ENCODE data around the gene FOXC1. TPM values are rescaled to one million over a fixed set of nuclear protein-coding genes. Genes with fewer than 3 reads are reported as not detected.

The FOXC1 gene
- total and polyA plus RNA-seq, 10 of the 15 experiments (the other 5 are each of a cell fraction or from before 2014, with no cell fraction given) = 0.13 to 1.5 (median 0.48) TPM; not detected in 2

DNA sequence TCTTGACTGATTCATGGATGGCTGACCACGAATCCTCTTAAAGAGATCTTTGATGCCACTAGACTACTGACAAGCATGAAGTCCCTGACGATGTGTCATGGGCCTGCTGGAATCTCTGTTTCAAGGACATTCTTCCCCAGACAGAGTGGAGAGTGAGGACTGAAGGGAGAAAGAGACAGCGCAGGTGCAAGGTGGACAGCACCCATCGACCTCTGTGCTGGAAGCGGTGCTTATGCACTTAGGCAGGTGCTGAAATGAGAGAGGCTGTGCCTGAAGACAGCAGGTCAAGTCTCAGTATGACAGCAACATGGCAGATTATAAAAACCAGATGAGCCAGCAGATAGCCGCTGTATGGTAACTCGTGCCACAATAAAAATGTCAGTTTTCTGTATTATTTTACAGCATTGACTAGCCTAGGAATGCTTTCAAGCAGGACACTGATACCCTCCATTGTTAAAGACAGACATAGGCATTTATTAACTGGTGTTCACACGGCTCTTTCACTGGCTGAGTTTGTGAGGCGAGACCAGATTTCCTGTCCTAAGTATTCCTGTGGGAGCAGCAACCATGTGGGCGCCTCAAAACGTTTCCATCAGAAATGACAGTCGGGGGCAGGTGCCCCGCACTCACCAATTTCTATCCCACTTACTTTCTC is 47.5 kb downstream of the FOXC1 start (continued):
- TF ChIP-seq ZNF384 (IDR thresholded peaks at IDR 0.05; ENCODE audit: borderline replicate concordance, low read depth, low read length) (no peak), CEBPB (IDR thresholded peaks at IDR 0.05; ENCODE audit: borderline replicate concordance in 1 of 2, low read depth in 2 of 2, low read length in 2 of 2) (no peak)

DNA sequence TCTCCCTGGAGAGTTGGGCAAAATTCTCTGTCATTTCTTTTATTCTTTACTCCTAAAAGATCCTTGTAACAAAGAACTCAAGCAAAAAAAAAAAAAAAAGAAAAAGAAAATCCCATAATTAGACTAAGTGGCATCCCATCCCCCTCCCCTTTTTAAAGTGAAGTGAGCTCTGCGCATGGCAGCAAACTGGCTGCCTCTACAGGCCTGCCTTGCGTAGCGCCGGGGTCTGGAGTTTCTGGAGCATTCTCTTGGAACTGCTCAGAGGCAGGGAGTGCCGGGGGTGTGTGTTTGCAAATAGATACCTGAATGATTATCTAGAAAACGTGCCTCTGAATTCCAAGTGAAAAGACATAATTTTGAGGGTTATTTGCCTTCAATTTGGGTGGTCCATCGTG is 48.1 kb downstream of the FOXC1 start:
- Histone ChIP-seq H3K36me3 (ENCODE audit: control insufficient read depth in 2 of 2, insufficient read depth in 2 of 2, low read length in 1 of 2) (no peaks in the 10 kb centered on the region), H3K4me1 (ENCODE audit: control insufficient read depth, insufficient read depth, low read length) (no peaks in the 10 kb centered on the region; the same call in 1 of the 2 replicates), H3K27me3 (replicated peaks in 1 of 2; ENCODE audit: control insufficient read depth in 2 of 2, insufficient read depth in 2 of 2, low read length in 1 of 2) (no peaks in the 10 kb centered on the region), H2AFZ (ENCODE audit: control insufficient read depth, low read depth, low read length) (no peak overlapping the region), H3K9ac (ENCODE audit: control insufficient read depth, insufficient read depth, low read length) (no peak overlapping the region), H3K79me2 (ENCODE audit: control insufficient read depth, insufficient read depth, low read length) (no peaks in the 10 kb centered on the region), H3K9me3 (replicated peaks; ENCODE audit: control insufficient read depth, insufficient read depth, low read length) (no peaks in the 10 kb centered on the region), H3K4me2 (ENCODE audit: control insufficient read depth, insufficient read depth) (no peak overlapping the region), H3K4me3 (no peak overlapping the region), H4K20me1 (ENCODE audit: control insufficient read depth, insufficient read depth) (no peaks in the 10 kb centered on the region), H3K27ac (ENCODE audit: control insufficient read depth, insufficient read depth) (no peak overlapping the region)
- SMC1A ChIA-PET (ENCODE audit: uncharacterized antibody, unreplicated experiment) = no interaction called here
- CTCF ChIA-PET = no interaction called here
- in situ Hi-C loops (cut with MboI) (no loop called here), intact Hi-C loops (cut with micrococcal nuclease; ENCODE audit: unreplicated experiment) (no loop called here)
- no peak for TF ChIP-seq YY1 (IDR thresholded peaks at IDR 0.05; ENCODE audit: low read depth, low read length)
- no peak for TF ChIP-seq RCOR1 (conservative IDR thresholded peaks at IDR 0.05; ENCODE audit: low read depth, low read length)
- TF ChIP-seq, protein P1, sequence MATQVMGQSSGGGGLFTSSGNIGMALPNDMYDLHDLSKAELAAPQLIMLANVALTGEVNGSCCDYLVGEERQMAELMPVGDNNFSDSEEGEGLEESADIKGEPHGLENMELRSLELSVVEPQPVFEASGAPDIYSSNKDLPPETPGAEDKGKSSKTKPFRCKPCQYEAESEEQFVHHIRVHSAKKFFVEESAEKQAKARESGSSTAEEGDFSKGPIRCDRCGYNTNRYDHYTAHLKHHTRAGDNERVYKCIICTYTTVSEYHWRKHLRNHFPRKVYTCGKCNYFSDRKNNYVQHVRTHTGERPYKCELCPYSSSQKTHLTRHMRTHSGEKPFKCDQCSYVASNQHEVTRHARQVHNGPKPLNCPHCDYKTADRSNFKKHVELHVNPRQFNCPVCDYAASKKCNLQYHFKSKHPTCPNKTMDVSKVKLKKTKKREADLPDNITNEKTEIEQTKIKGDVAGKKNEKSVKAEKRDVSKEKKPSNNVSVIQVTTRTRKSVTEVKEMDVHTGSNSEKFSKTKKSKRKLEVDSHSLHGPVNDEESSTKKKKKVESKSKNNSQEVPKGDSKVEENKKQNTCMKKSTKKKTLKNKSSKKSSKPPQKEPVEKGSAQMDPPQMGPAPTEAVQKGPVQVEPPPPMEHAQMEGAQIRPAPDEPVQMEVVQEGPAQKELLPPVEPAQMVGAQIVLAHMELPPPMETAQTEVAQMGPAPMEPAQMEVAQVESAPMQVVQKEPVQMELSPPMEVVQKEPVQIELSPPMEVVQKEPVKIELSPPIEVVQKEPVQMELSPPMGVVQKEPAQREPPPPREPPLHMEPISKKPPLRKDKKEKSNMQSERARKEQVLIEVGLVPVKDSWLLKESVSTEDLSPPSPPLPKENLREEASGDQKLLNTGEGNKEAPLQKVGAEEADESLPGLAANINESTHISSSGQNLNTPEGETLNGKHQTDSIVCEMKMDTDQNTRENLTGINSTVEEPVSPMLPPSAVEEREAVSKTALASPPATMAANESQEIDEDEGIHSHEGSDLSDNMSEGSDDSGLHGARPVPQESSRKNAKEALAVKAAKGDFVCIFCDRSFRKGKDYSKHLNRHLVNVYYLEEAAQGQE (IDR thresholded peaks at IDR 0.05; ENCODE audit: low read depth, low read length) = no peak
- TF ChIP-seq, protein P2, sequence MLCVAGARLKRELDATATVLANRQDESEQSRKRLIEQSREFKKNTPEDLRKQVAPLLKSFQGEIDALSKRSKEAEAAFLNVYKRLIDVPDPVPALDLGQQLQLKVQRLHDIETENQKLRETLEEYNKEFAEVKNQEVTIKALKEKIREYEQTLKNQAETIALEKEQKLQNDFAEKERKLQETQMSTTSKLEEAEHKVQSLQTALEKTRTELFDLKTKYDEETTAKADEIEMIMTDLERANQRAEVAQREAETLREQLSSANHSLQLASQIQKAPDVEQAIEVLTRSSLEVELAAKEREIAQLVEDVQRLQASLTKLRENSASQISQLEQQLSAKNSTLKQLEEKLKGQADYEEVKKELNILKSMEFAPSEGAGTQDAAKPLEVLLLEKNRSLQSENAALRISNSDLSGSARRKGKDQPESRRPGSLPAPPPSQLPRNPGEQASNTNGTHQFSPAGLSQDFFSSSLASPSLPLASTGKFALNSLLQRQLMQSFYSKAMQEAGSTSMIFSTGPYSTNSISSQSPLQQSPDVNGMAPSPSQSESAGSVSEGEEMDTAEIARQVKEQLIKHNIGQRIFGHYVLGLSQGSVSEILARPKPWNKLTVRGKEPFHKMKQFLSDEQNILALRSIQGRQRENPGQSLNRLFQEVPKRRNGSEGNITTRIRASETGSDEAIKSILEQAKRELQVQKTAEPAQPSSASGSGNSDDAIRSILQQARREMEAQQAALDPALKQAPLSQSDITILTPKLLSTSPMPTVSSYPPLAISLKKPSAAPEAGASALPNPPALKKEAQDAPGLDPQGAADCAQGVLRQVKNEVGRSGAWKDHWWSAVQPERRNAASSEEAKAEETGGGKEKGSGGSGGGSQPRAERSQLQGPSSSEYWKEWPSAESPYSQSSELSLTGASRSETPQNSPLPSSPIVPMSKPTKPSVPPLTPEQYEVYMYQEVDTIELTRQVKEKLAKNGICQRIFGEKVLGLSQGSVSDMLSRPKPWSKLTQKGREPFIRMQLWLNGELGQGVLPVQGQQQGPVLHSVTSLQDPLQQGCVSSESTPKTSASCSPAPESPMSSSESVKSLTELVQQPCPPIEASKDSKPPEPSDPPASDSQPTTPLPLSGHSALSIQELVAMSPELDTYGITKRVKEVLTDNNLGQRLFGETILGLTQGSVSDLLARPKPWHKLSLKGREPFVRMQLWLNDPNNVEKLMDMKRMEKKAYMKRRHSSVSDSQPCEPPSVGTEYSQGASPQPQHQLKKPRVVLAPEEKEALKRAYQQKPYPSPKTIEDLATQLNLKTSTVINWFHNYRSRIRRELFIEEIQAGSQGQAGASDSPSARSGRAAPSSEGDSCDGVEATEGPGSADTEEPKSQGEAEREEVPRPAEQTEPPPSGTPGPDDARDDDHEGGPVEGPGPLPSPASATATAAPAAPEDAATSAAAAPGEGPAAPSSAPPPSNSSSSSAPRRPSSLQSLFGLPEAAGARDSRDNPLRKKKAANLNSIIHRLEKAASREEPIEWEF (IDR thresholded peaks at IDR 0.05; ENCODE audit: insufficient replicate concordance, low read depth, low read length) = no peak
- TF ChIP-seq GABPA (IDR thresholded peaks at IDR 0.05; ENCODE audit: low read depth) = no peak
- TF ChIP-seq IKZF1 (conservative IDR thresholded peaks at IDR 0.05) = no peak
- FAIRE-seq (no peak), DNase-seq (ENCODE audit: low read depth, low spot score) (no peak), ATAC-seq (no peak)
- no TSS peak for BruUV-seq (replicated peaks)
- 90% methylated on average over 6 of the region's 7 CpGs for WGBS (ENCODE audit: insufficient coverage, insufficient replicate concordance, low lambda C conversion rate, missing lambda C conversion rate)
- POLR2A ChIA-PET = no interaction called here
- RAD21 ChIA-PET (ENCODE audit: unreplicated experiment) = no interaction called here

Data from GM12878 (cell line).